Measurements from ENCODE around the gene ERGIC3.

Gene ERGIC3

DNA sequence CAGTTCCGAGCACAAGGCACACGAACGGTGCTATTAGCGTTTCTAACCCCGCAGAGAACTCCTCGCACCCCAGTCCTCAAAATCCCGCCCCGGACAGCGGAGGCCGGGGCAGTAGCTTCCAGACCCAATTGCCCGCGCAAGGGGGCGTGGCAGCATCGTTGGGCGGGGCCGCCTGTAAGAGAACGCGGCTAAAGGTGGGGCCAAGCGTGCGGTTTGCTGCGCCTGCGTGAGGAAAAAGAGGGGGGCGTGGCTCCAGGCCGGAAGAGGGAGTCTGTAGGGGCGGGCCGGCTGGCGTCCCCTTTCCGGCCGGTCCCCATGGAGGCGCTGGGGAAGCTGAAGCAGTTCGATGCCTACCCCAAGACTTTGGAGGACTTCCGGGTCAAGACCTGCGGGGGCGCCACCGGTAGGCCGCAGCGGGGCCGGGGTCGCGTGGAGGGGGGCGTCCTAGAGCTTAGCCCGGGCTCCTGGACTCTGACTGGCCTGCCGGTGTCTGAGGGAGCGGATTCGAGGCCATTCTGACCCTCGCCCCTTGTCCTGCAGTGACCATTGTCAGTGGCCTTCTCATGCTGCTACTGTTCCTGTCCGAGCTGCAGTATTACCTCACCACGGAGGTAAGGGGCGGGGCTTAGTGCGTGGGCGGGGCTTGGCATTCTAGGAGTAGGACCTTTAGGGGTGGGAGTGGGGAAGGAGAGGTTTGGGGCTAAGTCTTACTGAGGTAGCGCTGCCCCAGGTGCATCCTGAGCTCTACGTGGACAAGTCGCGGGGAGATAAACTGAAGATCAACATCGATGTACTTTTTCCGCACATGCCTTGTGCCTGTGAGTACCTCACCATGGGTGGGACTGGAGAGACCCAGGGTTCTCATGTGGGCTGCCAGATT lies at the start of gene ERGIC3:
TSS of gene ERGIC3 (plus strand) at position 296 of the 880 bp plus-strand sequence. CDS start at position 316, 20 bp downstream.
- peak; percentile 94 for DNase-seq (ENCODE audit: low read depth)
- peak within 1 kb of the TSS; percentile 95 for H3K4me3 ChIP-seq (ENCODE audit: low read length)
- TF ChIP-seq, protein P1, sequence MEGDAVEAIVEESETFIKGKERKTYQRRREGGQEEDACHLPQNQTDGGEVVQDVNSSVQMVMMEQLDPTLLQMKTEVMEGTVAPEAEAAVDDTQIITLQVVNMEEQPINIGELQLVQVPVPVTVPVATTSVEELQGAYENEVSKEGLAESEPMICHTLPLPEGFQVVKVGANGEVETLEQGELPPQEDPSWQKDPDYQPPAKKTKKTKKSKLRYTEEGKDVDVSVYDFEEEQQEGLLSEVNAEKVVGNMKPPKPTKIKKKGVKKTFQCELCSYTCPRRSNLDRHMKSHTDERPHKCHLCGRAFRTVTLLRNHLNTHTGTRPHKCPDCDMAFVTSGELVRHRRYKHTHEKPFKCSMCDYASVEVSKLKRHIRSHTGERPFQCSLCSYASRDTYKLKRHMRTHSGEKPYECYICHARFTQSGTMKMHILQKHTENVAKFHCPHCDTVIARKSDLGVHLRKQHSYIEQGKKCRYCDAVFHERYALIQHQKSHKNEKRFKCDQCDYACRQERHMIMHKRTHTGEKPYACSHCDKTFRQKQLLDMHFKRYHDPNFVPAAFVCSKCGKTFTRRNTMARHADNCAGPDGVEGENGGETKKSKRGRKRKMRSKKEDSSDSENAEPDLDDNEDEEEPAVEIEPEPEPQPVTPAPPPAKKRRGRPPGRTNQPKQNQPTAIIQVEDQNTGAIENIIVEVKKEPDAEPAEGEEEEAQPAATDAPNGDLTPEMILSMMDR (conservative IDR thresholded peaks at IDR 0.05; ENCODE audit: low read length): no peak

DNA sequence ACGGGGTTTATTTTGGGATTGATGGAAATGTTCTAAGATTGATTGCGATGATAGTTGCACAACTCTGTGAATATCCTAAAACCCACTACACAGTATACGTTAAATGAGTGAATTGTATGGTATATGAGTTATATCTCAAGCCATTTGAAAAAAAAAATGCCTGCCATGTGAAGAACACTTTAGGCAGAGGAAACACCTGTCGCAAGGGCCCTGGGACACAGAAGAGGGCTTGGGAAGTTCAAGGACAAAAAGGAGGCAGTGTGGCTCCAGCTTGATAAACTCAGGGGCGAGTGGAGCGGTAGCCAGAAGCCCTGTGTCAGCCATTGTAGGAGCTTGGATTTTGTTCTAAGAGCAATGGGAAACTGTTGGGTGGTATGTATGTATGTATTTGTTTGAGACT lies 49.5 kb upstream of the ERGIC3 start:
- no peak for DNase-seq (ENCODE audit: low read depth)
- no peak overlapping the region for H3K4me3 ChIP-seq (ENCODE audit: low read length)
- TF ChIP-seq, protein P1 (conservative IDR thresholded peaks at IDR 0.05; ENCODE audit: low read length): no peak

DNA sequence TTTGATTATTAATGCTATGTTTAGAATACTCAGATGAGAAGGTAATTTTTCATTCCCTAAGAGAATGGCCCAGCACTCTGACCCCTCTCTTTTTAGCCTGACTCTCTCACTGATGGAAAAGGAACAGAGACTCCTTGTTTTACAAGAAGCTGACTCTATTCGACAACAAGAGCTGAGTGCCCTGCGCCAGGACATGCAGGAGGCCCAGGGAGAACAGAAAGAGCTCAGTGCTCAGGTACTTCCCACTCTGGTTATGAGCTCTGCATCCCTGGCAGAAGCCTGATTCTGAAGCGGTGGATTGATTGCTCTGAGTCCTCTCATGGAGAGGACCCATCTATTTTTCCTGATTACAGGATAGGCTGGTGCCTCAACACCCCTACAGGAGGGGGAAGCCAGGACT lies 45.4 kb upstream of the ERGIC3 start:
- no peak for DNase-seq (ENCODE audit: low read depth)
- TF ChIP-seq, protein P1 (conservative IDR thresholded peaks at IDR 0.05; ENCODE audit: low read length): no peak
- no peak overlapping the region for H3K4me3 ChIP-seq (ENCODE audit: low read length)

DNA sequence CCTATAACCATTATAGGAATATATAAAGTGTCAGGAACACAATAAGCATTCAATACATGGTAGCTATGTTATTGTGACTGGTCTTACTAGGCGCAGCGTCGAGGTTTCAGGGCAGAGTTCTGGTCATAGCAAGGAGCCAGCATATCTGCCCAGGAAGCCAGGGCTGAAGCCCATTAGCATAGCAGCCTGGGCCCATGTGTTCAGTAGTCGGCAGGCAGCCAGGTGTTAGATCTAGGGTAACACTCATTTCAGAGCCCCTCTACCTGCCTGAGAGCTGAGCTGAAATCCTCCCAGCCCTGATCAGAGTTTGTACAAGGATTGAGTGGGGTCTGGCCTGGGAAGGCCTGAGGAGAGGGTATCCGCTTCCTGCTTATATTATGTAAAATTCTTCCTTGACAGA lies 44.6 kb upstream of the ERGIC3 start:
- no peak for DNase-seq (ENCODE audit: low read depth)
- TF ChIP-seq, protein P1 (conservative IDR thresholded peaks at IDR 0.05; ENCODE audit: low read length): no peak
- no peak overlapping the region for H3K4me3 ChIP-seq (ENCODE audit: low read length)

DNA sequence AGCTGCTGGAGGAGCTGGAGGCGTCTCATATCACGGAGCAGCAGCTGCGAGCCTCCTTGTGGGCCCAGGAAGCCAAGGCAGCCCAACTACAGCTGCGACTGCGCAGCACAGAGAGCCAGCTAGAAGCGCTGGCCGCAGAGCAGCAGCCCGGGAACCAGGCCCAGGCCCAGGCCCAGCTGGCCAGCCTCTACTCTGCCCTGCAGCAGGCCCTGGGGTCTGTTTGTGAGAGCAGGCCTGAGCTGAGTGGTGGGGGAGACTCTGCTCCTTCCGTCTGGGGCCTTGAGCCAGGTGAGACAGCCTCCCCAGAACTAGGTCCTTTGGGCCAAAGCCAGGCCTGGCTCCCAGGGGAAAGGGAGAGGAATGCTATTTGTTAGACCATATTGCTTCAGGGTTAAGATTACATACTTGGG lies 44.1 kb upstream of the ERGIC3 start:
- no peak for DNase-seq (ENCODE audit: low read depth)
- no peak overlapping the region for H3K4me3 ChIP-seq (ENCODE audit: low read length)
- TF ChIP-seq, protein P1 (conservative IDR thresholded peaks at IDR 0.05; ENCODE audit: low read length): no peak

DNA sequence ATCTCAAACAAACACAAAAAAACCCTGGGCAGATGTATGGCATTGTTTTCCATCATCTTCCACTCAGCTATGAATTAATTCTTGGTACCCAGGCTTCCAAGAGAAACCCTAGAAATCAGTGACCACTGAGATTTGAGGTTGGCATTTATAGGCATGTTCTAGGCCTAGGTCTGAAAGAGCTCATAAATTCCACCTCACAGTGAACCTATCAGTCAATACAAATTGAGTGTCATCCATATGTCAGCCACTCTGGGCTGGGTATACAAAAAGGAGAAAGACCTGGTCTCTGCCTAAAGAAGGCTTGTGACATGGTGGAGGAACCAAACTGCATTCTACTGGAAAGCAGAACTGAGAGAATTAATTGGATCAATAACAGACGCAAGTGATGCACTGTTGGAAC lies 42.6 kb upstream of the ERGIC3 start:
- H3K4me3 ChIP-seq (ENCODE audit: low read length): no peak overlapping the region
- TF ChIP-seq, protein P1 (conservative IDR thresholded peaks at IDR 0.05; ENCODE audit: low read length): no peak
- DNase-seq (ENCODE audit: low read depth): no peak

DNA sequence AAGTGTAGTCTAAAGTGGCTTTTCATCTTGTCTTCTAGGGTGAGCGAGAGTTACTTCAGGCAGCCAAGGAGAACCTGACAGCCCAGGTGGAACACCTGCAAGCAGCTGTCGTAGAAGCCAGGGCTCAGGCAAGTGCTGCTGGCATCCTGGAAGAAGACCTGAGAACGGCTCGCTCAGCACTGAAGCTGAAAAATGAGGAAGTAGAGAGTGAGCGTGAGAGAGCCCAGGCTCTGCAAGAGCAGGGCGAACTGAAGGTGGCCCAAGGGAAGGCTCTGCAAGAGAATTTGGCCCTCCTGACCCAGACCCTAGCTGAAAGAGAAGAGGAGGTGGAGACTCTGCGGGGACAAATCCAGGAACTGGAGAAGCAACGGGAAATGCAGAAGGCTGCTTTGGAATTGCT lies 39.5 kb upstream of the ERGIC3 start:
- DNase-seq (ENCODE audit: low read depth): no peak
- TF ChIP-seq, protein P1 (conservative IDR thresholded peaks at IDR 0.05; ENCODE audit: low read length): no peak
- H3K4me3 ChIP-seq (ENCODE audit: low read length): no peak overlapping the region
